HCT116 (cell line): Measurements from ENCODE around the gene SLC7A1. TPM values are rescaled to one million over a fixed set of nuclear protein-coding genes. Genes with fewer than 3 reads are reported as not detected.

Source experiments
- ATAC-seq: fragments of 200-7000 bp; cut with Tn5 transposase; 2 replicates; pipeline ENCODE4 v1.9.1; 2020; ENCODE audit warnings: mild to moderate bottlenecking, moderate library complexity
- BruUV-seq: library from RNA; stranded (reverse); fragments of 400-500 nt; replicated peaks from 2 replicates; lab custom pipeline; 2021; lab: Mats Ljungman, UMichigan
- CTCF ChIA-PET: fragments of 300-600 bp; sonication (Branson Sonifier 250); formaldehyde crosslinking; loops from one replicate; lab custom pipeline; 2021; ENCODE audit warnings: antibody characterized with exemption; lab: Charles Lee
- POLR2A ChIA-PET: fragments of 300-600, 350-600 bp; sonication (Branson Sonifier 250); formaldehyde crosslinking; loops from one replicate; lab custom pipeline; 2021; ENCODE audit warnings: antibody characterized with exemption; lab: Charles Lee
- RAD21 ChIA-PET, 2 experiments: fragments of 300-600 bp; sonication (Branson Sonifier 250); formaldehyde crosslinking; loops; one replicate each; lab custom pipeline; 2023; ENCODE audit warnings: low total read pairs in 2 of 2; ENCODE audit not compliant: uncharacterized antibody in 2 of 2, unreplicated experiment in 2 of 2, low non-redundant PET in 1 of 2; lab: Charles Lee
- DNase-seq: peaks from one replicate; pipeline ENCODE4 v3.0.0-alpha.2; 2010; ENCODE audit warnings: low read depth, low spot score
- H2AFZ ChIP-seq: fragments of 200-600 bp; shearing (Covaris generic), sonication (generic); 2 replicates; pipeline ENCODE4 v1.6.1; 2017; ENCODE audit warnings: low read depth, mixed run types, mixed read lengths, antibody characterized with exemption, low read length; ENCODE audit not compliant: poor library complexity, severe bottlenecking
- H3K27ac ChIP-seq: 2 replicates; pipeline ENCODE4 v1.5.1; 2012; ENCODE audit warnings: low read depth, low read length
- H3K27me3 ChIP-seq: fragments of 200-600 bp; sonication (generic); 2 replicates; pipeline ENCODE4 v1.6.1; 2016; ENCODE audit warnings: mixed run types, low read length, mixed read lengths; ENCODE audit not compliant: insufficient read depth
- H3K36me3 ChIP-seq, 2 experiments: fragments of 200-500 bp in 1 of 2; fragments of 200-600 bp in 1 of 2; sonication (Bioruptor generic) in 1 of 2; sonication (generic) in 1 of 2; 2 replicates each; pipeline versions ENCODE4 v1.5.1 to v1.6.1; 2014 to 2016; ENCODE audit warnings: low read length in 2 of 2, inconsistent platforms in 1 of 2, mixed read lengths in 1 of 2, mixed run types in 1 of 2; ENCODE audit not compliant: insufficient read depth in 2 of 2, control insufficient read depth in 1 of 2
- H3K4me1 ChIP-seq, 2 experiments: fragments of 200-600 bp in 1 of 2; sonication (generic) in 1 of 2; 2 replicates each; pipeline versions ENCODE4 v1.5.1 to v1.6.1; 2012 to 2017; ENCODE audit warnings: low read length in 2 of 2, inconsistent platforms in 1 of 2, mild to moderate bottlenecking in 1 of 2, mixed read lengths in 1 of 2, mixed run types in 1 of 2, moderate library complexity in 1 of 2; ENCODE audit not compliant: insufficient read depth in 2 of 2, control insufficient read depth in 1 of 2
- H3K4me2 ChIP-seq: fragments of 200-600 bp; sonication (generic); 2 replicates; pipeline ENCODE4 v1.6.1; 2017; ENCODE audit warnings: mixed run types, low read length, mixed read lengths
- H3K4me3 ChIP-seq, 2 experiments: fragments of 200-600 bp in 1 of 2; sonication (generic) in 1 of 2; replicated peaks in 1 of 2; 2 replicates each; pipeline ENCODE4 v1.5.1; 2011 to 2016; ENCODE audit warnings: low read length in 2 of 2, control low read depth in 1 of 2, low read depth in 1 of 2, mild to moderate bottlenecking in 1 of 2, mixed read lengths in 1 of 2, mixed run types in 1 of 2
- H3K79me2 ChIP-seq: fragments of 200-600 bp; sonication (generic); 2 replicates; pipeline ENCODE4 v1.6.1; 2017; ENCODE audit warnings: mild to moderate bottlenecking, mixed run types, low read length, moderate library complexity, mixed read lengths; ENCODE audit not compliant: insufficient read depth
- H3K9ac ChIP-seq: fragments of 200-600 bp; sonication (generic); 2 replicates; pipeline ENCODE4 v1.6.1; 2016; ENCODE audit warnings: low read length, mixed read lengths
- H3K9me2 ChIP-seq: fragments of 200-600 bp; sonication (generic), shearing (Covaris generic); 2 replicates; pipeline ENCODE4 v1.6.1; 2017; ENCODE audit warnings: mixed run types, mild to moderate bottlenecking, moderate library complexity; ENCODE audit not compliant: insufficient read depth
- H3K9me3 ChIP-seq, 2 experiments: fragments of 200-500 bp in 1 of 2; fragments of 200-600 bp in 1 of 2; sonication (Bioruptor generic) in 1 of 2; sonication (generic) in 1 of 2; 2 replicates each; pipeline ENCODE4 v1.6.1; 2014 to 2017; ENCODE audit warnings: low read length in 2 of 2, mixed read lengths in 2 of 2, inconsistent platforms in 1 of 2, low read depth in 1 of 2, mild to moderate bottlenecking in 1 of 2, mixed run types in 1 of 2, moderate library complexity in 1 of 2; ENCODE audit not compliant: control insufficient read depth in 1 of 2, insufficient read depth in 1 of 2
- H4K20me1 ChIP-seq: fragments of 200-600 bp; sonication (generic), shearing (Covaris generic); 2 replicates; pipeline ENCODE4 v1.6.1; 2017; ENCODE audit warnings: mixed run types, mild to moderate bottlenecking, moderate library complexity; ENCODE audit not compliant: insufficient read depth
- CBX3 ChIP-seq: IDR thresholded peaks from 2 replicates; pipeline ENCODE4 v1.6.1; 2012; ENCODE audit warnings: low read depth
- EGR1 ChIP-seq: IDR thresholded peaks from 2 replicates; pipeline ENCODE4 v1.6.1; 2012; ENCODE audit warnings: low read depth
- ELF1 ChIP-seq: IDR thresholded peaks from 2 replicates; pipeline ENCODE4 v1.6.1; 2012; ENCODE audit warnings: low read depth, borderline replicate concordance
- EZH2 ChIP-seq: fragments of 200-600 bp; sonication (generic); IDR thresholded peaks from 2 replicates; pipeline ENCODE4 v1.6.1; 2017; ENCODE audit warnings: antibody characterized with exemption, mixed run types
- MAX ChIP-seq: IDR thresholded peaks from 2 replicates; pipeline ENCODE4 v1.6.1; 2012
- POLR2AphosphoS5 ChIP-seq: IDR thresholded peaks from 2 replicates; pipeline ENCODE4 v1.6.1; 2011; ENCODE audit warnings: mild to moderate bottlenecking, low read depth, low read length, moderate library complexity
- RAD21 ChIP-seq: IDR thresholded peaks from 2 replicates; pipeline ENCODE4 v1.6.1; 2012; ENCODE audit warnings: low read depth, mild to moderate bottlenecking
- SRF ChIP-seq: IDR thresholded peaks from 2 replicates; pipeline ENCODE4 v1.6.1; 2012; ENCODE audit warnings: low read depth
- YY1 ChIP-seq: IDR thresholded peaks from 2 replicates; pipeline ENCODE4 v1.6.1; 2011; ENCODE audit warnings: low read length, low read depth, moderate library complexity, mild to moderate bottlenecking; ENCODE audit not compliant: insufficient replicate concordance; ENCODE audit errors: extremely low read depth
- ZNF274 ChIP-seq: fragments of 200-500 bp; sonication (Bioruptor generic); IDR thresholded peaks from 2 replicates; pipeline ENCODE4 v1.6.1; 2014; ENCODE audit warnings: mild to moderate bottlenecking, low read depth, low read length, inconsistent platforms
- intact Hi-C: fragments of 100-400 bp; cut with micrococcal nuclease; formaldehyde crosslinking; loops from 2 replicates; pipeline ENCODE4 v1.10.0; 2022
- total RNA-seq: library from RNA; stranded (reverse); gene quantifications from one replicate; pipeline ENCODE4 v1.2.1, GENCODE V29; 2021; ENCODE audit not compliant: unreplicated experiment
- TF ChIP-seq, protein P1 (sequence below): IDR thresholded peaks from 2 replicates; pipeline ENCODE4 v1.6.1; 2011; ENCODE audit warnings: mild to moderate bottlenecking, low read length, moderate library complexity; ENCODE audit not compliant: insufficient replicate concordance; ENCODE audit errors: extremely low read depth
- TF ChIP-seq, protein P2 (sequence below), 3 experiments: fragments of 200-600 bp in 1 of 3; sonication (generic) in 1 of 3; IDR thresholded peaks in 2 of 3; conservative IDR thresholded peaks in 1 of 3; 2 replicates each; pipeline ENCODE4 v1.5.1; 2012 to 2017; ENCODE audit warnings: low read depth in 2 of 3, low read length in 2 of 3, antibody characterized with exemption in 1 of 3, borderline replicate concordance in 1 of 3, control low read depth in 1 of 3, mild to moderate bottlenecking in 1 of 3, mixed read lengths in 1 of 3, mixed run types in 1 of 3, moderate library complexity in 1 of 3; ENCODE audit not compliant: insufficient read depth in 1 of 3
- TF ChIP-seq, protein P3 (sequence below): IDR thresholded peaks from 2 replicates; pipeline ENCODE4 v1.6.1; 2012; ENCODE audit warnings: low read depth
- TF ChIP-seq, protein P4 (sequence below): IDR thresholded peaks from 2 replicates; pipeline ENCODE4 v1.6.1; 2012

The SLC7A1 gene
- total RNA-seq, 1 experiment from 2014 or later: 124 TPM

DNA sequence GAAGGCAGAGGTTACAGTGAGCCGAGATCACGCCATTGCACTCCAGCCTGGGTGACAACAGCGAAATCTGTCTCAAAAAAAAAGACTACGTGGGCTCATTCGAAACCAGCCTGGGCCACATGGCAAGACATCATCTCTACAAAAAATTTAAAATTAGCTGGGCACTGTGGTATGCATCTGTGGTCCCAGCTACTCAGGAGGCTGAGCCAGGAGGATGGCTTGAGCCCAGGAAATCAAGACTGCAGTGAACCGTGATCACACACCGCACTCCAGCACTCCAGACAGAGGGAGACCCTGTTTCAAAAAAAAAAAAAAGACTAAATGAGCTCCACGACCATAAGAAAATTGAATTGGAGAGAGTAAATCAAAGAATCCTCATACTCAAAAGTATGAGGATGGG lies 53.1 kb downstream of the SLC7A1 start:
- ChIA-PET POLR2A (no interaction called here), RAD21 (no interaction called here), CTCF (interaction anchor here (1.1 kb wide), 1 partner anchor 34 kb away, joined by 6 read pairs; no protein-coding TSS in a partner anchor)
- H3K9ac ChIP-seq: no peak overlapping the region
- no peaks in the 10 kb centered on the region for H4K20me1 ChIP-seq
- H3K36me3 ChIP-seq: peaks cover 0 to 4% of the 10 kb centered on the region in 2 experiments; a peak in 1 of 4 replicates
- no peaks in the 10 kb centered on the region for H3K4me1 ChIP-seq
- no peak overlapping the region for H3K4me3 ChIP-seq
- DNase-seq: no peak
- no peaks in the 10 kb centered on the region for H3K9me2 ChIP-seq
- no peak overlapping the region for H2AFZ ChIP-seq
- H3K4me2 ChIP-seq: no peak overlapping the region
- no peaks in the 10 kb centered on the region for H3K9me3 ChIP-seq
- no peak overlapping the region for H3K27ac ChIP-seq
- intact Hi-C loops: no loop called here
- no peak for ATAC-seq
- BruUV-seq: no TSS peak
- peaks cover 88% of the 10 kb centered on the region for H3K79me2 ChIP-seq
- TF ChIP-seq YY1 (no peak), ELF1 (no peak), EZH2 (no peak), RAD21 (no peak), SRF (no peak), MAX (no peak), CBX3 (no peak), ZNF274 (no peak), POLR2AphosphoS5 (no peak), EGR1 (no peak)
- TF ChIP-seq, protein P1, sequence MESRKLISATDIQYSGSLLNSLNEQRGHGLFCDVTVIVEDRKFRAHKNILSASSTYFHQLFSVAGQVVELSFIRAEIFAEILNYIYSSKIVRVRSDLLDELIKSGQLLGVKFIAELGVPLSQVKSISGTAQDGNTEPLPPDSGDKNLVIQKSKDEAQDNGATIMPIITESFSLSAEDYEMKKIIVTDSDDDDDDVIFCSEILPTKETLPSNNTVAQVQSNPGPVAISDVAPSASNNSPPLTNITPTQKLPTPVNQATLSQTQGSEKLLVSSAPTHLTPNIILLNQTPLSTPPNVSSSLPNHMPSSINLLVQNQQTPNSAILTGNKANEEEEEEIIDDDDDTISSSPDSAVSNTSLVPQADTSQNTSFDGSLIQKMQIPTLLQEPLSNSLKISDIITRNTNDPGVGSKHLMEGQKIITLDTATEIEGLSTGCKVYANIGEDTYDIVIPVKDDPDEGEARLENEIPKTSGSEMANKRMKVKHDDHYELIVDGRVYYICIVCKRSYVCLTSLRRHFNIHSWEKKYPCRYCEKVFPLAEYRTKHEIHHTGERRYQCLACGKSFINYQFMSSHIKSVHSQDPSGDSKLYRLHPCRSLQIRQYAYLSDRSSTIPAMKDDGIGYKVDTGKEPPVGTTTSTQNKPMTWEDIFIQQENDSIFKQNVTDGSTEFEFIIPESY: no peak
- TF ChIP-seq, protein P2, sequence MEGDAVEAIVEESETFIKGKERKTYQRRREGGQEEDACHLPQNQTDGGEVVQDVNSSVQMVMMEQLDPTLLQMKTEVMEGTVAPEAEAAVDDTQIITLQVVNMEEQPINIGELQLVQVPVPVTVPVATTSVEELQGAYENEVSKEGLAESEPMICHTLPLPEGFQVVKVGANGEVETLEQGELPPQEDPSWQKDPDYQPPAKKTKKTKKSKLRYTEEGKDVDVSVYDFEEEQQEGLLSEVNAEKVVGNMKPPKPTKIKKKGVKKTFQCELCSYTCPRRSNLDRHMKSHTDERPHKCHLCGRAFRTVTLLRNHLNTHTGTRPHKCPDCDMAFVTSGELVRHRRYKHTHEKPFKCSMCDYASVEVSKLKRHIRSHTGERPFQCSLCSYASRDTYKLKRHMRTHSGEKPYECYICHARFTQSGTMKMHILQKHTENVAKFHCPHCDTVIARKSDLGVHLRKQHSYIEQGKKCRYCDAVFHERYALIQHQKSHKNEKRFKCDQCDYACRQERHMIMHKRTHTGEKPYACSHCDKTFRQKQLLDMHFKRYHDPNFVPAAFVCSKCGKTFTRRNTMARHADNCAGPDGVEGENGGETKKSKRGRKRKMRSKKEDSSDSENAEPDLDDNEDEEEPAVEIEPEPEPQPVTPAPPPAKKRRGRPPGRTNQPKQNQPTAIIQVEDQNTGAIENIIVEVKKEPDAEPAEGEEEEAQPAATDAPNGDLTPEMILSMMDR (IDR thresholded peaks at IDR 0.05 in 2 of 3, conservative IDR thresholded peaks at IDR 0.05 in 1 of 3; ENCODE audit: borderline replicate concordance in 1 of 3, insufficient read depth in 1 of 3, low read depth in 2 of 3, low read length in 2 of 3): no peak
- TF ChIP-seq, protein P3, sequence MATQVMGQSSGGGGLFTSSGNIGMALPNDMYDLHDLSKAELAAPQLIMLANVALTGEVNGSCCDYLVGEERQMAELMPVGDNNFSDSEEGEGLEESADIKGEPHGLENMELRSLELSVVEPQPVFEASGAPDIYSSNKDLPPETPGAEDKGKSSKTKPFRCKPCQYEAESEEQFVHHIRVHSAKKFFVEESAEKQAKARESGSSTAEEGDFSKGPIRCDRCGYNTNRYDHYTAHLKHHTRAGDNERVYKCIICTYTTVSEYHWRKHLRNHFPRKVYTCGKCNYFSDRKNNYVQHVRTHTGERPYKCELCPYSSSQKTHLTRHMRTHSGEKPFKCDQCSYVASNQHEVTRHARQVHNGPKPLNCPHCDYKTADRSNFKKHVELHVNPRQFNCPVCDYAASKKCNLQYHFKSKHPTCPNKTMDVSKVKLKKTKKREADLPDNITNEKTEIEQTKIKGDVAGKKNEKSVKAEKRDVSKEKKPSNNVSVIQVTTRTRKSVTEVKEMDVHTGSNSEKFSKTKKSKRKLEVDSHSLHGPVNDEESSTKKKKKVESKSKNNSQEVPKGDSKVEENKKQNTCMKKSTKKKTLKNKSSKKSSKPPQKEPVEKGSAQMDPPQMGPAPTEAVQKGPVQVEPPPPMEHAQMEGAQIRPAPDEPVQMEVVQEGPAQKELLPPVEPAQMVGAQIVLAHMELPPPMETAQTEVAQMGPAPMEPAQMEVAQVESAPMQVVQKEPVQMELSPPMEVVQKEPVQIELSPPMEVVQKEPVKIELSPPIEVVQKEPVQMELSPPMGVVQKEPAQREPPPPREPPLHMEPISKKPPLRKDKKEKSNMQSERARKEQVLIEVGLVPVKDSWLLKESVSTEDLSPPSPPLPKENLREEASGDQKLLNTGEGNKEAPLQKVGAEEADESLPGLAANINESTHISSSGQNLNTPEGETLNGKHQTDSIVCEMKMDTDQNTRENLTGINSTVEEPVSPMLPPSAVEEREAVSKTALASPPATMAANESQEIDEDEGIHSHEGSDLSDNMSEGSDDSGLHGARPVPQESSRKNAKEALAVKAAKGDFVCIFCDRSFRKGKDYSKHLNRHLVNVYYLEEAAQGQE: no peak
- TF ChIP-seq, protein P4, sequence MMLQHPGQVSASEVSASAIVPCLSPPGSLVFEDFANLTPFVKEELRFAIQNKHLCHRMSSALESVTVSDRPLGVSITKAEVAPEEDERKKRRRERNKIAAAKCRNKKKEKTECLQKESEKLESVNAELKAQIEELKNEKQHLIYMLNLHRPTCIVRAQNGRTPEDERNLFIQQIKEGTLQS: no peak
- H3K27me3 ChIP-seq: no peaks in the 10 kb centered on the region
